ENCODE data around the gene SLC43A2.
"Not testable (repeated sequence)": the region's sequence is repeated elsewhere in the genome, so short reads cannot be mapped to it uniquely, and the experiment has no call there.

Gene SLC43A2

GRCh38 chr17:1565877-1566276 is 62.8 kb downstream of the SLC43A2 start:
- H3K4me3 ChIP-seq (replicated peaks; ENCODE audit: low read depth, low read length), result no peak overlapping the region
- TF ChIP-seq CTCF (IDR thresholded peaks at IDR 0.05; ENCODE audit: low read depth, low read length, missing control alignments), result no peak

GRCh38 chr17:1563786-1564613 is 64.6 kb downstream of the SLC43A2 start:
- no peak overlapping the region for H3K4me3 ChIP-seq (replicated peaks; ENCODE audit: low read depth, low read length)
- TF ChIP-seq CTCF (IDR thresholded peaks at IDR 0.05; ENCODE audit: low read depth, low read length, missing control alignments), result no peak
- DNase-seq (ENCODE audit: extremely low read depth, low read depth), result no peak

More at GRCh38 chr17:1565877-1566276, 62.8 kb downstream of the SLC43A2 start:
- no peak for DNase-seq (ENCODE audit: extremely low read depth, low read depth)

GRCh38 chr17:1563471-1563785 is 65.2 kb downstream of the SLC43A2 start:
- not testable (repeated sequence) for H3K4me3 ChIP-seq (replicated peaks; ENCODE audit: low read depth, low read length); DNase-seq (ENCODE audit: extremely low read depth, low read depth)

GRCh38 chr17:1562176-1562643 is 66.4 kb downstream of the SLC43A2 start:
- H3K4me3 ChIP-seq (replicated peaks; ENCODE audit: low read depth, low read length), result peak overlapping the region; percentile 70
- no peak for DNase-seq (ENCODE audit: extremely low read depth, low read depth)
- no peak for TF ChIP-seq CTCF (IDR thresholded peaks at IDR 0.05; ENCODE audit: low read depth, low read length, missing control alignments)

- peak overlapping the region; percentile 70 for H3K4me3 ChIP-seq (replicated peaks; ENCODE audit: low read depth, low read length)
- no peak for DNase-seq (ENCODE audit: extremely low read depth, low read depth)
- no peak for TF ChIP-seq CTCF (IDR thresholded peaks at IDR 0.05; ENCODE audit: low read depth, low read length, missing control alignments)
These were observed 67.0 kb downstream of the SLC43A2 start for GRCh38 chr17:1561420-1562175.

GRCh38 chr17:1560858-1561355 is 67.7 kb downstream of the SLC43A2 start:
- H3K4me3 ChIP-seq (replicated peaks; ENCODE audit: low read depth, low read length), result peak overlapping the region; percentile 70
- TF ChIP-seq CTCF (IDR thresholded peaks at IDR 0.05; ENCODE audit: low read depth, low read length, missing control alignments), result no peak

More at GRCh38 chr17:1560858-1561355, 67.7 kb downstream of the SLC43A2 start:
- no peak for DNase-seq (ENCODE audit: extremely low read depth, low read depth)

Data from HFF-Myc (cell line).